ENCODE data around the gene ARR3.
"Not testable (repeated sequence)": the region's sequence is repeated elsewhere in the genome, so short reads cannot be mapped to it uniquely, and the experiment has no call there.

The ARR3 gene

DNA sequence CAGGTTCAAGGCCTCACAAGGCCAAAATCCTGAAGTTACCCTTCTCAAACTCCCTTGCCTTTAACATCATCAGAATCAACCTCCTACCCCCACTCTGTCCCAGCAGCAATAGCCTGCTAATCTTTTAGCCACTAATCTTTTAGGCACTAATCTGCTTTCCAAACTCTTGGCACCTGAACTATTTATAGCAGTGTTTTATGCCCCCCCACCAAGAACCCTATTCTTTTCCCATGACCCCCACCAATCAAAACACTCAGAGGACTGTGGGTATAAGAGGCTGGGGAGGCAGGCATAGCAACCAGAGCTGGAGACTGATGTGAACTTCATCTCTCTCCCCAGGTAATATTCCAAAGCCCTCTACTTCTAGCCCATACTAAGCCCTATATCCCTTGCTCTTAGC lies at the start of gene ARR3:
Gene ARR3, plus strand, starts transcription at position 301 of the 400 bp plus-strand sequence. CDS start 1,052 bp downstream, outside the sequence.
- DNase-seq: no peak

DNA sequence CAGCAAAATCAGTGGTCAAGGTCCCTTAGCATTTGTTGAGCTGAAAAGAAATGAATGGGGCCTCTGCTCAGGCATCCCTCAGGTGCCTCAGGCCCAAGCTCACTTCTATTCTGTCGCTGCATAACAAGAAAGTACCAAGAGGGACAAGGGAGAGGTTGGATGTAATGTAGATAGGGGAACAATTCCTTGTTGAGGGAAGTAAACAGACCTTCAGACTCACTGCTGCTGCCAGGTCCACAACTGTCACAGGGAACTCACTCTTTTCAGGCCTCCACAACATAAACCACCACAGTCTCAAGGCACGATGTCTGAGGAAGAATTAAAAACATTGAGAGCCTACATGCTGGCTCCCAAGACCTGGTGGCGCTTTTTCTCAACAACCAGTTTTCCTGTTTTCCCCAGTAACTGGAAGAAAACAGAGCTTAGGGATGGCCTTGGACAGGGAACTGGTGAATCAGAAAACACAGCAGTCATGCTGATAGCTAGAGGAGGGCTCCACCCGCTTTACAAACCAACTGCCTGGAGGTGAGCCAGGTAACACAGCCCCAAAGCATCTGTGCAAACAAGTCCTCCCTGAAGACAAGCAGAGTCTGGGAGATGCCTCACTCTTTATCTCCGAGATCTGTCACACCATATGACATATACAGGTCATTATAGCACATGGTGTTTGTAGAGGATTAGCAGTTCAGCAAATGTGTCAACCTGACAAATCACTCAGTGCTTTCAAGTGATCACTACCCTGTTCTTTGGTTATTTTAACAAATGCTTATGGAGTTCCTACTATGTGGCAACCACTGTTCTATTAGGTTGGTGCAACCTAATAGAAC lies 48.0 kb upstream of the ARR3 start:
- DNase-seq: peak; percentile 18

DNA sequence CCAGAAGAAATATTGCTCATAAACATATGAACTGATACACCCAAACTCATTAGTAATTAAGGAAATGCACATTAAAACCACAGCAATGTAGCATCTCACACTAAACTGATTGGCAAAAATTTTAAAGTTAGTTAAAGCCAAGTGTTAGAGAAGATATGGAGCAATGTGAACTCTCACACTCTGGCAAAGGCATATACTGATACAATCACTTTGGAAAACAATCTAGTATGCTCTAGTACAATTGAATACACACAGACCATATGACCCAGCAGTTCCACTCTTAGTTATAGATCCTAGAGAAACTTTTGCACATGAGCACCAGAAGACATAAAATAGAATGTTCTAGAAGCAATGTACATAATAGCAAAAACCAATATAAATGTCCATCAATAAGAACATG lies 42.1 kb upstream of the ARR3 start:
- no peak for DNase-seq

- no peak for DNase-seq
Observed at GRCh38 chrX:70226687-70227086, 41.4 kb upstream of the ARR3 start.

- DNase-seq: no peak
Observed at GRCh38 chrX:70231666-70232065, 36.5 kb upstream of the ARR3 start.

- DNase-seq: no peak
Observed at GRCh38 chrX:70234355-70234754, 33.8 kb upstream of the ARR3 start, which contains the start of gene AWAT1. TSS of gene AWAT1 (plus strand) at chrX:70234655. CDS start at chrX:70234696, 41 bp downstream.

DNA sequence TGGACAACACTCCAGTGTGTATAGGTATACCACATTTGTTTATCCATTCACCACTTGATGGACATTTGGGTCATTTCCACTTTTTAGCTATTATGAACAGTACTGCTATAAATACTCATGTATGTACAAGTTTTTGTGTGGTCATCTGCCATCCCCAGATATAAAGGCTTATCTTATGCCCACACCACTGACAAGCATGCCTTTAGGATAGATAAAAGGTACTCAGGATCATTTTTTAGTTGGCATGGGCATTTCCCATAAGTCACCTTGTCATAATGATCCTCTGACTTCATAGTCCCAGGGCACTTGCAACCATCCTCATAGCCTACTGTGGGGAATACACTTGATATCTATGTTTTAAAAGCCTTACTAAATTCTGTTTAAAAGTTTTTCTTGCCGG lies 27.4 kb upstream of the ARR3 start:
- no peak for DNase-seq

DNA sequence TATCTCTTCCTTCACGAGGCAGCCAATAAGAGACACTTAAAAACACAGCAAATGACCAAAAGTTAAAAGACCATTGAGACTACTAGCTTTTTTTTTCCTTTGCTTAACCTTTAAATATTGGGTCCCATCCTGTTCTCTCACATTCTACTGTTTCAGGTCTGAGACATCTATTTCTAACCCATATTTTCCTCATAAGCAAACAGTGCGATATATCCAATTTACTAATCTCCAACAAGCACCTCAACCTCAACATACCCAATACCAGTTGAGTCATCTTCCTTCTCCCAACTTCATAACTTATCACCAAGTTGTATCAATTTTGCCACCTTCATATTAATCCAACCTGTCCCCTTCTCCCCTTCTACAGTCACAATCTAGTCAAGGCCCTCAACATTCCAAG lies 26.6 kb upstream of the ARR3 start:
- DNase-seq: no peak

DNA sequence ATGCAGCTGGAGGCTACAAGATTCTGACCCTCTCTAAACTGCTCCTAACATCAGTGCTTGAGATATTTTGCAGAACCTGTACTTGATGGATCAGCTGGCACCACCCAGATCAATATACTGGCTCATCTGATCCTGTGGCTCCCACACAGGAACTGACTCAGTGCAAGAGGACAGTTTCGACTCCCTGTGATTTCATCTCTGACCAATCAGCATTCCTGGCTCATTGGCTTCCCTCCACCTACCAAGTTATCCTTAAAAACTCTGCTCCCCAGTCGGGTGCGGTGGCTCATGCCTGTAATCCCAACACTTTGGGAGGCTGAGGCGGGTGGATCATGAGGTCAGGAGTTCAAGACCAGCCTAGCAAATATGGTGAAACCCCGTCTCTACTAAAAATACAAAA lies 24.5 kb upstream of the ARR3 start:
- not testable (repeated sequence) for DNase-seq

DNA sequence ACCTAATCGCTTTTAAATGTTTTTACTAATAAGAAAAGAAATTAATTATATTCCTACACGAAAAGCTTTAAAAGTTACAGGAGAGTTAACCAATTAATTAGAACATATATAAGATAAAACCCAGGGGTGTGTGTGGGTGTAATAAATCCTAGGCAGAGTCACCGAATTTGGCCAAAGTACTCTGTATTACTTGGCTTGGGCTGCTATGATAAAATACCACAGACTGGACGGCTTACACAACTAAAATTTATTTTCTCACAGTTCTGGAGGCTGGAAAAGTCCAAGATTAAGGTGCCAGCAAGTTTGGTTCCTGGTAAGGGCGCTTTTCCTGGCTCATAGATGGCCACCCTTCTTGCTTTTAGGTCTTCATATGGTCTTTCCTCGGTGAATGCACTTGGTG lies 23.3 kb upstream of the ARR3 start:
- DNase-seq: no peak

DNA sequence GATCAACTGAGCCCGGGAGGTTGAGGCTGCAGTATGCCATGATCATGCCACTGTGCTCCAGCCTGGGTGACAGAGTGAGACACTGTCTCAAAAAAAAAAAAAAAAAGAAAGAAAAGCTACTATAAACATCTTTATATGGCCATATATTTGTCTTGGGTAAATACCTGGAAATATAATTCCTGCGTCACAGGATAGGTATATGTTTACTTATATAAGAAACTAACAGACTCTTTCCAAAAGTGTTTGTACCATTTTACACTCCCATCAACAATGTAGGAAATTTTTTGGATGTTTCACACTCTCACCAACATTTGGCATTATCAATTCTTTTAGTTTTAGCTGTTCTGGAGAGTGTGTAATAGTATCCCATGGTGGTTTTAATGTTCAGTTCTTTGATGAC lies 20.9 kb upstream of the ARR3 start:
- DNase-seq: no peak

DNA sequence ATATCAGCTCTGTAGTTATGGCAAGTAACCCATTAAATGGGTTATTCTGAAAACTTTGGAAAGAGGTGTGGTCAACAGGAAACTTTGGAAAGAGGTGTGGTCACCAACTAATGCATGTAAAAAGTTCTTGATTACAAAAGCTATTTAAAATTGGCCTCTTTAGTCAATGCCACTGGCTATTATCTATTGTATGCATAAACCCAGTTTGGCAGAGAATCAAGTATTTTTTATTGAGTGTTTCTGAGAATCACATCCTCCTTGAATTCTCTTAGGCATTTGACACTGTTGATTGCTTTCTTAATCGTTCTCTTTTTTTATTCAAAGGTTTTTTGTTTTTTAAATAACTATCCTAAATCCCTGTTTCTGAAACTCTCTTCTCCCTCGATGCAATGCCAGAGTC lies 15.6 kb upstream of the ARR3 start:
- DNase-seq: no peak

GRCh38 chrX:70253377-70254062 lies 14.6 kb upstream of the ARR3 start:
- DNase-seq: peak; percentile 36

DNA sequence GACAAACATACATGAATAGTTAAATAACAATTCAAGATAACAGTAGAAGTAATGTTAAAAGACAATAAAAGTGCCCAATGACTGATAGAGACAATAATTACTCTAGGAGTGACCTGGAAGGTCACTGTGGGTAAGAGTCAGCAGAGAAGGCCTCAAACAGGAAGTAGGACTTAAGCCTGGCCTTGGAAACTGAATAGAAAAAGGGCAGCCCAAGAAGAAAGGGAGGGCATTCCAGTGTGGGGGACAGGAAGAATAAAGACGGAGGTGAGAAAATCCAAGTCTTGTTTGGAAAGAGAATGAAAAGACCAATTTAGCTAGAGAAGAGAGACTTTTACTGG lies 14.1 kb upstream of the ARR3 start:
- DNase-seq: no peak

DNA sequence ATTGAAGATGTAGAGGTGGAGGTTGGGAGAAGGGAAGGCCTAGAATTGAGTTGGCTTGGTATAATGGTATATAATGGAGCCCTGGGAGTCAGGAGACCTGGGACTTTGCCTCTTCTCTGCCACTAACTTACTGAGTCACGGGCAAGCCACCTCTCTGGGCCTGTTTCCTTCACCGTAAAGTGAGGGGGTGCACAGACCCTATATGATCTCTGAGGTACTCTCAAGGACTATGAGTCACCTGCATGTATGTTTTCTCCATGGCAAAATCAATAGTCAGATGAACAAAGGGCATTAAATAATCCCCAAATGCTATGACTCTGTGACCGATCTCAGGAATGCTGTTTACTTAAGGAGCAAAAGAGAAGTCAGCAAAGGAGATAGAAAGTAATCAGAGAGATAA lies 13.2 kb upstream of the ARR3 start:
- no peak for DNase-seq

- no peak for DNase-seq
Observed at GRCh38 chrX:70255452-70255851, 12.7 kb upstream of the ARR3 start.

- no peak for DNase-seq
Observed at GRCh38 chrX:70257423-70258288, 10.5 kb upstream of the ARR3 start.

GRCh38 chrX:70260104-70260503 lies 8.0 kb upstream of the ARR3 start, which contains the start of gene P2RY4:
TSS of gene P2RY4 (minus strand) at chrX:70260204. CDS start at chrX:70259624, 580 bp downstream.
- no peak for DNase-seq

DNA sequence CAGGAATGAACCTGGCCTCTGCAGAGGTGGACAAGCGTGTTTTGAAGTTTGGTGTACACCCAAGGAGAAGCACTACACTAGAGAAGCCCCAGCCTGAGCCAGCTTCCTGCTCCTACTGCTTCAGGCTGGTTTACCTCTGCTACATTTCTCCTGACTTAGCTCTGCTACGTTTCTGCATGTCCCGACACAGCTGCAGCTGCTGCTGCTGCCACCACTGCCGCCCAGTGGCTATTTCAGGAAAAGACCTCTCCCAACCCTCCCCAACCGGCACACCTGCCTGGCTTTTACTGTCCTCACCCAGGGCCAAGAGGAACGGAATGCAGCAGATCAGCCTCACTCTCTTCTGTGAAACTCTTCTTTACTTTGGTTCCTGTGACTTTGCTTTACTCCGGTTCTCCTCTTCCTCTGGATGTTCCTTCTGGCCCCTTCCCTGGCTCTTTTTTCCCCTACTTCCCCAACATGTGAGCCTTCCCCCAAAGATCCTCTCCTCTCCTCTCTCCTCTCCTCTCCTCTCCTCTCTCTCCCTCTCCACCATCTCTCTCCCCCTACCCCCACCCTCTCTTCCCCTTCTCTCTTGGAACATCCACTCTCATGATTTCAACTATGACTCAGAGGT lies 5.1 kb upstream of the ARR3 start:
- peak; percentile 68 for DNase-seq

DNA sequence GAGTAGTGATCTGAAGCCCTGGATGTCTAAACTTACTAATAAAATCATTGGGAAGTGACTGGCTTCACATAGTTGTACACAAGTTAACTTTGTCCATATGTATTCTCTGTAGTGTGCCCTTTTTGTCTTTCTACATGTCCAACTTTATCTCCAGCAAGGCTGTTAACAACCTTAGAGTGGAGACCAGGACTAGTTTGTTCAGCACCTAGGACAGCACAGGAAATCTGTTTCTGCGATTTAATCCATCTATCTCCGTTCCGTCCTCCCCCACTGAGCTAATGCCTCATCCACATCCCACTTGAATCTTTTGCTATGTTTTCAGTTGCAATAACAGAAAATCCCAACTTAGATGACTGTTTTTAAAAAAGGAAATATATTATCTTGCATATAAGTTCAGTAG lies 3.4 kb upstream of the ARR3 start:
- DNase-seq: no peak

GRCh38 chrX:70274029-70274428 lies 5.9 kb downstream of the ARR3 start:
- not testable (repeated sequence) for DNase-seq

DNA sequence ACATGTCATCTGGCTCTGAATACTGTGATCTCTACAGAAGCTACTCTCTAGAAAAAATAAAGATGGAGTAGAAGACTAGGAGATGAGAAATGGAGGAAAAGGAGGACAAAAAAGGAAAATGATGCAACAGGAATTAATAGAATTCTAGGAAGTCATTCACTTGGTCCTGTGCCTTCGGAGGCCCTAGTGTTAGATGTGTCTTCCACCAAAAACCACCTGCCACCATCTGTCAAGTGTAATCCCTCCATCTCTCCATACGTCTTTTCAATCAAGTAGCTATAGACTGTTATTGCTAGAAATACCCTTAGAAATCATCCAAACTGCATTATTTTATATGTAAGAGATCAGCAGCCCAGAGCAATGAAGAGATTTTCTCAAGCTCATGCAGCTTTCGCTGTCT lies 10.9 kb downstream of the ARR3 start:
- no peak for DNase-seq

- DNase-seq: no peak
Observed at GRCh38 chrX:70280573-70280972, 12.4 kb downstream of the ARR3 start.
